Left cardiac atrium (tissue), 4 donors: ENCODE data around the gene GPATCH8. TPM values are rescaled to one million over a fixed set of nuclear protein-coding genes. Genes with fewer than 3 reads are reported as not detected.

Experiments used
- ATAC-seq, 2 donors: fragments of 200-7000 bp; cut with Tn5 transposase; one replicate each; pipeline ENCODE4 v1.9.1; 2020; ENCODE audit warnings: mild to moderate bottlenecking in 2 of 2, moderate library complexity in 2 of 2
- DNase-seq: peaks from one replicate; pipeline ENCODE4 v3.0.0-alpha.2; 2020
- intact Hi-C, 2 donors: fragments of 100-400 bp; cut with DNase I; formaldehyde crosslinking; loops; one replicate each; pipeline versions ENCODE4 v1.14.1 to v1.15.1; 2022 to 2023
- total RNA-seq, 2 donors: library from RNA; stranded (reverse); fragmentation: NEBNext Ultra II Directional; extraction: Animal tissue kit (Norgen Biotek cat#: 25700); gene quantifications; one replicate each; pipeline ENCODE4 v1.2.1, GENCODE V29; 2021
- donor health status: DM: no; HTN: yes; CAD: no.
- donor health status: DM: no; HTN: yes; CAD: no; lungs with severe emphysema.
- donor health status: DM: yes; HTN: yes; CAD: no.
- donor health status: Dilated cardiomyopathy.

The GPATCH8 gene
- total RNA-seq, 2 donors from 2014 or later = 20.8 to 28.9 TPM

DNA sequence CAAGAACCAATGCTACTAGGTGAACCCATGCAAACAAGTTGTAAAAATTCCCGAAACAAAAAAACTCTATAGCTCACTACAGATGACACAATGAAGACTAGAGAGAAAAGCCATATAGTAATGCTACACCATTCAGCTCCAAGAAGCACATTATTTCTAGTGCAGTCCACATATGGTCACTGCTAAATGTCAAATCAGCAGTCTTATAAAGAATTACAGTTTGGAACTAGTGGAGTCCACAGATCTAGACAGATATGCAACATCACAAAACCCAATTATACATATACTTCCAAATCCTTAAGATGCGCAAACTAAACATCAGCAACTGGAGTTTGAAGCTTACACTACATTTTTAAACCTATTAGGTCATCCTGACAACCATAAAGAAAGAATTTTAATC, 33.5 kb downstream of the GPATCH8 start:
- no peak for DNase-seq
- intact Hi-C loops = no loop called here
- ATAC-seq = no peak

DNA sequence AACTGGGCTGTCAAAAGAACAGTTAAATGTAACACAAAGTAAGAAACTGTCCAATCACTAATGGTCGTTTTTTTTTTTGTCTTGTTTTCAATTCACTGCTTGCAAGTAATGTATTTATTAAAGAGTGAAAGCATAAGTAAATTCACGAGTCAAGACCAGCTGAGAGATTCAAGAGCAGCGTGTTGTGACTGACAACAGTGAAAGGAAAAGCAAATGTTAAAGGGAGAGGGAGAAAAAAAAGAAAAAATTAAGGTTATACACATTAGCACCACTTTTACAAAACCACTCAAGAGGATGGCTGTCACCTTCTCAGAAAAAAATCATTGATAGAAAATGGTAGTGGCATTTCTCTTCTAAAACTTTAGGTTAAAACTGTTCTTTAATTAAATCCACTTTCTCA, 36.1 kb downstream of the GPATCH8 start:
- intact Hi-C loops = no loop called here
- ATAC-seq (no peak), DNase-seq (no peak)

DNA sequence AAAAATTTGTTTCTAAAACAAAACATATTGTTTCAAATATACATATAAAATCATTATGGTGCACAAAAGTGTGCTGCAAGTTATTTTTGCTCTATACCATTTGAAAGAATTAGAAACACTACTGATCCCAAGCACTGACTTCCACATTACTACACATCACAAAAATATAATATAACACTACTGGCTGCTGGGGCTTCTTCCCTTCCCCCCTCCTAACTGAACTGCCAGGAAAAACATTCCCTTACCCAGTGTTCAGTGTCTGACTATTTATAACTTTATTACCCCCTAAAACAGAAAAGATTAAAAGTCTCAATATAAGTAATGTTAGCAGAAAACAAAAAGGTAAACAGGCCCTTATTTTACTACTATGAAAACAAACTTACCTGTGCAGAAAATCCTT, 36.9 kb downstream of the GPATCH8 start:
- peak in 1 of 2 donors; percentile 29 for ATAC-seq
- DNase-seq = no peak
- intact Hi-C loops = no loop called here

DNA sequence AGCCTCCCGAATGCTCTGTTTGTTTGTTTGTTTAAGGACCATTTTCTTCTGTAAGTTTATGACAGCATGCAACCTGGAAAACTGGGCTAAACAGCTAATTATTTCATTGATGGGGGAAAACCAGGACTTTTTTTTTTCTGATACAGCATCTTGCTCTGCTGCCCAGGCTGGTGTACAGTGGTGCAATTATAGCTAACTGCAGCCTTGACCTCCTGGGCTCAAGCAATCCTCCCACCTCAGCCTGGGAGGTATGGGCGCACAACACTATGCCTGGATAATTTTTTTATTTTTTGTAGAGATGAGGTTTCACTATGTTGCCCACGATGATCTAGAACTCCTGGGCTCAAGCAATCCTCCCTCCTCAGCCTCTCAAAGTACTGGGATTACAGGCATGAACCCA, 37.3 kb downstream of the GPATCH8 start:
- intact Hi-C loops = no loop called here
- DNase-seq (no peak), ATAC-seq (no peak)

DNA sequence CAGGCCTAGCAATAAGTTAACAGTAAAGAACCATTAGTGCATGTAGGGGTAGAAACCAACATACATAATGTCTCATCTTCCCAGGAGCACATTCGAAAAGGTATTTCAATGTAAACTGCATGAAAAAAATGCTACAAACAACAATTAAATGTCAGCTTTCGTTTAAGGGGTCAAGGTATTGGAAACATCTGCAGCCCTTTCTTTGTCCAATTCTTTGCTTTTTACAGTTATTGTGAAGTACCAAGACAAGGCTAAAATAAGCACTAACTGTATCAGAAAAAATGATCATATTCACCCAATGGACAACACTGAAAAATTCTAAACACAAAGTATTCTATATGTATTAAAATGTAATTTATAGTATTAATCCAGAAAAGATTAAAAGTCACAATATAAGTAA, 37.9 kb downstream of the GPATCH8 start:
- intact Hi-C loops = no loop called here
- ATAC-seq (no peak), DNase-seq (no peak)

DNA sequence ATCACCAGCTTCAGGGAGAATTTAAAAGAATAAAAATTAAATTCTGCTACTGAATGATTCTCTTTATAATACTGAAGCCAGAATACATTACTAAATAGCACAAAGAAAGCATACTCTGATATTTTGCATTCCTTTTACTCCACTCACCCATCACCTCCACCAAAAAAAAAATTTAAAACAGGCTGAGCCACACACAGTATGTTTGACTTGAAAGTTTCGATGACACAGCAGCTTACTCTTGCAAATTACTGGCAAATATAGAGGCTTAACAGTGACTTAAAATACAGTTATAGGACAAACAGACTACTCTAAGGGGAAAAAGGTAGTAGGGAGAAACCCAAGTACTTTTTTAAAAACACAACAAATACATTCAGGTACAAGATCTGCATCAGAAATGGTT, 39.2 kb downstream of the GPATCH8 start:
- intact Hi-C loops = no loop called here
- ATAC-seq (no peak), DNase-seq (no peak)

DNA sequence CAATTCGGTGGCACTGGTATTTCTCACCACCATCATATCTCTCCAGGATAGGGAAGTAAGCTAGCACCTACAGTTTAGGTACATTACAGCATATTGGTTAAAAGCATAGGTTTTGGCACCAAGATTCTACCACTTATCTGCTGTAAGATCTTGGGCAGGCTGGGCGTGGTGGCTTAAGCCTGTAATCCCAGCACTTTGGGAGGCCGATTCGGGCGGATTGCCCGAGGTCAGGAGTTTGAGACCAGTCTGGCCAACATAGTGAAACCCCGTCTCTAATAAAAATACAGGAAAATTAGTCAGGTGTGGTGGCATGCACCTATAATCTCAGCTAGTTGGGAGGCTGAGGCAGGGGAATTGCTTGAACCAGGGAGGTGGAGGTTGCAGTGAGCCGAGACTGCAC, 51.4 kb downstream of the GPATCH8 start:
- ATAC-seq = no peak
- intact Hi-C loops = no loop called here
- DNase-seq = no peak

DNA sequence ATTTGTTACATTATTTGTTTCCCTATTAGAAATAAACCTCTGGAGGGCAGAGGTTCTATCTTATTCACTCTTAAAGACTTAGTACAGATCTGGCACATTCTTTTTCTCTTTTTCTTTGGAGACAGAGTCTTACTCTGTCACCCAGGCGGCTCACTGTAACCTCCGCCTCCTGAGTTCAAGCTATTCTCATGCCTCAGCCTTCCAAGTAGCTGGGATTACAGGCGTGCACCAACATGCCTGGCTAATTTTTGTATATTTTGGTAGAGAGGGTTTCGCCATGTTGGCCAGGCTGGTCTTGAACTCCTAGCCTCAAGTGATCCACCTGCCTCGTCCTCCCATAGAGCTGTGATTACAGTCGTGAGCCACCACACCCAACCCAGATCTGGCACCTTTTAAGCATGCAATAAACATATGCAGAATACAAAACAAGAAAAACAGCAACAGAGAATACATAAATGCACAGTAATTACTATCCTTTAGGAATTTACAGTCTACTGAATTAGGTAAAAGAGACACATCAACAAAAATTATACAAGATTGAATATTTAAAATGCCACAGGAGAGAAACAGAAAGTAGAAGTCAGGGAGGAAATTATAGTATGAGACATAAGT, 52.1 kb downstream of the GPATCH8 start:
- no peak for DNase-seq
- intact Hi-C loops = no loop called here

DNA sequence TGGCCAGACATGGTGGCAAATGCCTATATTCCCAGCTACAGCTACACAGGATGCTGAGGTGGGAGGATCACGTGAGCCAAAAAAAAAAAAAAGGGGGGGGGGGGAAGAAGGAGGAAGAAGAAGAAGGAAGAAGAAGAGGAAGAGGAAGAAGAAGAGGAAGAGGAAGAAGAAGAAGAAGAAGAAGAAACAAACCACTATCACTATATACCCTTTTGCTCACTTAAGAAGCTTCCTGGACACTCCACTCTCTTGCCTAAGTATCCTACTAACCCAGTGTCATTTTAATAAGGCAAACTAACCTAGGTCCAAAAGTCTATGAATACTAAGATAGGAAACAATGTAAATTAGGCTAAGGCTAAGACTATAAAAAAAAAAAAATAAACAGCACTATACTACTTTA, 54.8 kb downstream of the GPATCH8 start:
- intact Hi-C loops = no loop called here
- DNase-seq = no peak
- ATAC-seq = no peak

More for the DNA sequence above, 52.1 kb downstream of the GPATCH8 start:
- ATAC-seq = no peak

DNA sequence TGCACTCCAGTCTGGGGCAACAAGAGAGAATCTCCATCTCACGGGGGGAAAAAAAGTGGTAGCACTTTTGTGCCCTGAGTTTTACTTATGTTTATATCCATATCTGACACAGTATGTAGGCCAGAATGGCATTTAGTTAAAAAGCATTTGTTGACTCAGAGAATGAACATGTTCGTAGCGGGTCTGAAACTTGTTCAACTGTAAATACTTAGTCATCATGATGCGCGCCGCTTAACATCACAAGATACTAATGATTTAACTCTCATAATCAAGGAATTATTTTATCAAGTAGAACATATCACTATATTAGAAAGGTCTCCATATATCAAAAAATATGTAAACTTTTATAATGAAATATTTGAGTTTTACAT, 58.5 kb downstream of the GPATCH8 start:
- no peak for DNase-seq
- intact Hi-C loops = no loop called here
- no peak for ATAC-seq

DNA sequence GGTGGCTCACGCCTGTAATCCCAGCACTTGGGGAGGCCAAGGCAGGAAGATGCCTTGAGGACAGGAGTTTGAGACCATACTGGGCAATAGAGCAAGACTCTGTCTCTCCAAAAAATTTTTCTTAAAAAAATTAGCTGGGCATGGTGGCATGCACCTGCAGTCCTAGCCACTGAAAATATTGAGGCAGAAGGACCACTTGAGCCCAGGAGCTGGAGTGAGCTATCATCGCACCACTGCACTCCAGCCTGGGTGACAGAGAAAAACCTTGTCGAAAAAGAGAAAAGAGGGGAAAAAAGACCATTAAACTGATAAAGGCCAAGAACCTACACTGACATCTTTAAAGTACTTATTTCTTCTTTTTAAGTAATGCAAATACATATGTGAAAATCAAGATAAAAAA, 60.4 kb downstream of the GPATCH8 start:
- no peak for DNase-seq
- intact Hi-C loops = no loop called here
- no peak for ATAC-seq

DNA sequence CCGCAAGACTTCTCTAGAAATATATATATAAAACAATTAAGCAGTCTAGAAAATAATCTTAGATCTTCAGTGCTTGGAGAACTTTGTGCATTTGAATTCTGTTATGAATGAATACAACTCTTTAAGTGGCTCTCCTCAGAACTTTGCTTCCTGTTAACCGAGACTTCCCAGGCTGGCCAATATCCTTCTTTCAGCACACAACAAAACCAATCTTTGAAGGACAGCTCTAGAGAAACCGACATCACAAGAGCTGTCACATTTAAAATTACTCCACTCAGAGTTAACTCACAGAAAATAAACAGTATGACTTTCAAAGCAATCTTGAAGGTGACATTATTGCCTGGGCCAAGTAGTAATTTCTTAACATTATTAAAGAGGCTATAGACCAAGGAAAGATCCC, 64.0 kb downstream of the GPATCH8 start:
- intact Hi-C loops = no loop called here
- ATAC-seq = peak; percentile 47 to 49
- DNase-seq = no peak

DNA sequence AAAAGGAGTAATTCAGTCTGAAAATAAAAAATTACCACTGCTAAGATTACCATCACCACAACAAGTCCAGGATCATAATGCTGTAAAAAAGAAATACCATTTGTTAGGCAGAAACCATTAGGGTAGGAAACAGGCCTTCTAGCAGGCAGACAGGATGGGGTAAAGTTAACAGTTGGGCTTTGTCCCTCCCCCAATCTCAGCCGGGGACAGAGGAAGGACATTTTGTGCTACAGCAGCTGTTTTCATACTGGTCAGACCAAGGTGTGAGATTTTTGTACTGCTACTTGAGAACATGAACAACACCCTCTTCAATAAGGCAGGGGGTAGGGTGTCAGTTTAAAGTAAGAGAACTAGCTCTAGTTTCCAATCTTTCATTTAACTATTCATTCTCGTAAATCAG, 64.6 kb downstream of the GPATCH8 start:
- intact Hi-C loops = no loop called here
- no peak for DNase-seq
- ATAC-seq = peak; percentile 92 to 95

DNA sequence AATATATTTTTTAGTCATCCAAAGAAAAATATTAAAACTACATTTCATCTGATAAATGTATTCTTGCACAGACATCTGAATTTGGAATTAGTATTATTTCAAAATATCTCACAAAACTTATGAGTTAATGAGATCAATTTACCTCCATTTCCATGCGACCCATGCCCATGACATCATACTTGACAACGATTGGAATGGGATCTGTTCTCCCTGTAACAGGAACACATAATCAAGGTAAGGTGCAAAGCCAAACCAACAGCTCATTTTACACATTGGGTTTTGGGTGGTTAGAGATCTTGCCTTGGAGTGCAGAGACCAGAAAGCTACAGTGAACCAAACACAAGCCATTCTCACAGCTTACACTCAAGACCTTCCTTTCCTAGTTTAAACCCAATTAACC, 66.9 kb downstream of the GPATCH8 start:
- intact Hi-C loops = no loop called here
- DNase-seq (no peak), ATAC-seq (no peak)

DNA sequence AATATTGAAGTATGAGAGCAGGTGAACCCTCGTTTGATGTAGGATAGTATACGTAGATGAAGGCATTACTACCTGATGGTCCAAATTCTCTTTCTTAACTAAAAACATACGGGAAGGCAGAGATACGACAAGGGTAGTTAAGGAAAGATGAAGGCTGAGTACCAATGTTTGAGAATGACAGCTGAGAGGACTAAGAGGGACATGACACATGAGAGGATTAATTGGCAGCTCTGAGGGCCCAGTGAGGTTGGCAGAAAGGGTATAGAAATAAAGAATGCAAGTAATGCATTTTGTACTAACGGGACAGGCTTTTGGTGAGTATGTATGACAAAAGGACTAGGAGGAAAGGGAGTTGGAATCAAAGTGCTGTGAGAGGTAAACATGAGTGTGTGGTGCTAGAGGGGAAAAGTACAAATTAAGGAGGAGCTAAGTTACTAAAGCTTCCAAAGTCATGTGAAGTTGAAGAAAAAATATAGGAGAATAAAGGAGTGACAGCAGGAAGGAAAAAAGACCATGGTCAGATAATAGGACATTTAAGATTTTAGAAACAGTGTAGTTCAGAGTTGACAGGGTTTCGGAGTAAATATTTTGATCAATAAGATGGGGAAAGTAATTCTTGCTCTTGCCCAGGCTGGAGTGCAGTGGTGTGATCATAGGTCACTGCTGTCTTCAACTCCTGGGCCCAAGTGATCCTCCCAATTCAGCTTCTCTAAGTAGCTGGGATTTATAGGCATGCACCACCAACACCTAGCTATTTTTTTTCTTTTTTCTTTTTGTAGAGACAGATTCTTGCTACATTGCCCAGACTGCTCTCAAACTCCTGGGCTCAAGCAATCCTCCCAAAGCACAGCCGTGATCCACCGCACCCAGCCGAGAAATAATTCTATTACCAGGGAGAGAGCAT, 70.7 kb downstream of the GPATCH8 start:
- ATAC-seq = peak; percentile 23 to 36
- DNase-seq = no peak
- intact Hi-C loops = no loop called here

DNA sequence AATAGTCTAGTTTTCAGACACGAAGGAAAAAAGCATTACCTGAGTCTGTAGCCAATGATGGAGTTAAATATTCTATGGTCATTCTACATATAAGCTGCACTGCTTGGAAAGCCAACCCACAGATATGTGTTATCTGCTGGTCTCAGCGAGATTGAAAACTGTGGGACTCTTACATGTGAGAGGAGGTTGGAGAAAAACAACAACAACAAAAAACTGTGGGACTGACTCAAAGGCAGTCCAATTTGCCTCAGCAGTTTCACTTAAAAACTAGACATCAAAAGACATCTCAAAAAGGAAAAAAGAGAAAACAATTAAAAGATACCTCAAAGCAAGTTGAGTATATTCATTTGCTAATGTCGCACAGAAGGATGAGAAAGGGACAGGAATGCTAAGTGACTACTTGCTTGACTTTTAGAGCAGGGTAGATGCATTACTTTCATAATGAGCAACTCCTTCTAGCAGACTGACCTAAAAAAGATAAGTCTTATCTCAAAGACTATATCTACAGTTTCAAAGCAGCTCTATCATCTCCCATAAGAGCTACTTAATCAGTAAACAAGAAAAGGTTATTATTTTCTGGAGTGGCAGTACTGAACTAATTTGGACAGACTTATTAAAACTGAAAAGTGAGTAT, 78.3 kb downstream of the GPATCH8 start:
- DNase-seq = no peak
- no peak for ATAC-seq
- intact Hi-C loops = no loop called here

DNA sequence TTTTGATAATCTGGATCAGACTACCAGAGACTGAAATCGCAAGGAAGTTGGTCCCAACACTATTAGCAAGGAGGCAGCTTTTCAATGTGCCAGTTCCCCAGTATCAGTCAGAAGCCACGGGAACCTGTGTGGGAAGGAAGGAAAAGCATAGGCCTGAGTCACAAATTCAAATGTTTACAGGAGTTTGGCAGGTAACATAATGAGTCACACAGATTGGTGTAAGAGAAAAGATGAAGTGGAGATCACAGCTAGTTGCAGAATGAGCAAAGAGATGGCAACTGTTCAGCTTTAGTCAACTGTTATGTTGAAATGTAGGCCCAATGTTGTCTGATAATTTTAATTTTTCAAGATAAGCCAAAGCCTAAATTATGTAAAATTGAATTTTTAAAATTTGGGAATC, 85.7 kb downstream of the GPATCH8 start:
- intact Hi-C loops = no loop called here

DNA sequence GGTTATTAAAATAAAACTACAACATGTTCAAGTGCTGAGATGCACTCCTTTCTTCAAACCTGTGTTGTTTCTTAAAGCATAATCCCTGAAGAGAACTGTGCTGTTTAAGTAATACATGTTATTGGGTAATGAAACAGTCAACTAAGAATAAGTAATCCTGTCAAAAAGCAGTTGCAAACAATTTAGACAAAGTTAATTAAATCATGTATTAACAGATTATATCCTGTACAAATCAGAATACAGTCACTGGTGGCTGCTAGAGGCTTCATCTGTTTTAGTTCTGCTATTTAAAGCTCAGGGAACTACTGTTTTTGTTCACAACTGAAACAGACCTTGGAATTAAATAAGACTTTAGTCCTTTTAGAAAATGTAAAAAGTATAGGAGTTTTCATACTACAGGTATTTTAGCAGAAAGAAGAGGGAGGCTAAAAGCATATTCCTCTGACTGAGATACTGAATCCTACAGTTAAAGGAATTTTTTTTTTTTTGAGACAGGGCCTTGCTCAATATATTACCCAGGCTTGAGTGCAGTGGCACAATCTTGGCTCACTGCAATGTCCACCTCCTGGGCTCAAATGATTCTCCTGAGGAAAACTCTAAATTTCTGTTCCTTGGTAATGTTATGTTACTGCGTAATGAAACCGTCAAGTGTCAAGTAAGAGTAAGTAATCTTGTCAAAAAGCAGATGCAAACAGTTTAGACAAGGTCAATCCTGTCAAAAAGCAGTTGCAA, 86.5 kb downstream of the GPATCH8 start:
- intact Hi-C loops = no loop called here
- ATAC-seq = peak; percentile 65 to 81
- DNase-seq = no peak

More for the DNA sequence above, 85.7 kb downstream of the GPATCH8 start:
- DNase-seq (no peak), ATAC-seq (peak; percentile 41 to 95)

DNA sequence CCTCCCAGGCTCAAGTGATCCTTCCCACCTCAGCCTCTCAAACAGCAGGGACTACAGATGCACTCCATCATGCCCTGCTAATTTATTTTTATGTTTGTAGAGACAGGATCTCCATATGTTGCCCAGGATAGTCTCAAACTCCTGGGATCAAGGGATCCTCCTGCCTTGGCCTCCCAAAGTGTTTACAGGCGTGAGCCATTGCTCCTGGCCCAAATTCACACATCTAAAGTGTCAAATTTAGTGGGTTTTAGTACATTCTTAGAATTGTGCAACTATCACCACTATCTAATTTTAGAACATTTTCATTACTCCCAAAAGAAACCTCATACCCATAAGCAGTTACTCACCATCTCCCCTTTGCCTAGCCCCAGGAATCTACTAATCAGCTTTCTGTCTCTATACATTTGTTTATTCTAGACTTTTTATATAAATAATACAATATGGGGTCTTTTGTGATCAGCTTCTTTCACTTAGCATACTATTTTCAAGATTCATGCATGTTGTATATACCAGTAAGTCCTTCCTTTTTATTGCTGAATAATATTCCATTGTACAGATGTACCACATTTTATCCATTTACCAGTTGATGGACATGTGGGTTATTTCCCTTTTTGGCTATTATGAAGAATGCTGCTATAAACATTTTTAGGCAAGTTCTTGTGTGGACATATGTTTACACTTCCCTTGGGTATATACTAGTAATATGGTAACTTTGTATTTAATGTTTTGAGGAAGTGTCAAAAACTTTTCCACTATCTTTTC, 88.6 kb downstream of the GPATCH8 start:
- intact Hi-C loops = no loop called here
- DNase-seq = no peak
- no peak for ATAC-seq
